HG03432 (cell line): ENCODE measurements around the gene GLYATL1.

Experiments used
- ATAC-seq: cut with Tn5 transposase; IDR thresholded peaks from one replicate; pipeline ENCODE4 v1.9.1; 2021; ENCODE audit warnings: mild to moderate bottlenecking, moderate library complexity; ENCODE audit not compliant: unreplicated experiment

GLYATL1 gene

GRCh38 chr11:58939277-58939676 lies at the start of gene GLYATL1:
TSS of gene GLYATL1 (plus strand) at chr11:58939488. CDS start at chr11:58947088, 7,600 bp downstream.
- no peak for ATAC-seq

GRCh38 chr11:58893899-58894298 lies 45.4 kb upstream of the GLYATL1 start:
- no peak for ATAC-seq

- no peak for ATAC-seq
Observed at GRCh38 chr11:58898106-58898505, 41.2 kb upstream of the GLYATL1 start.

GRCh38 chr11:58900479-58901420 lies 38.5 kb upstream of the GLYATL1 start:
- peak; percentile 74 for ATAC-seq

GRCh38 chr11:58902881-58903280 lies 36.4 kb upstream of the GLYATL1 start:
- ATAC-seq, result no peak

GRCh38 chr11:58905011-58905720 lies 34.1 kb upstream of the GLYATL1 start:
- no peak for ATAC-seq

GRCh38 chr11:58905721-58906547 lies 33.4 kb upstream of the GLYATL1 start:
- ATAC-seq, result no peak

GRCh38 chr11:58907780-58908179 lies 31.5 kb upstream of the GLYATL1 start:
- ATAC-seq, result peak; percentile 53

- ATAC-seq, result no peak
Observed at GRCh38 chr11:58912124-58912523, 27.2 kb upstream of the GLYATL1 start.

- no peak for ATAC-seq
Observed at GRCh38 chr11:58913685-58914084, 25.6 kb upstream of the GLYATL1 start.

- no peak for ATAC-seq
Observed at GRCh38 chr11:58914821-58915543, 24.3 kb upstream of the GLYATL1 start.

GRCh38 chr11:58916637-58917036 lies 22.7 kb upstream of the GLYATL1 start:
- ATAC-seq, result no peak

- ATAC-seq, result no peak
Observed at GRCh38 chr11:58917159-58917783, 22.0 kb upstream of the GLYATL1 start.

GRCh38 chr11:58919561-58919960 lies 19.7 kb upstream of the GLYATL1 start:
- ATAC-seq, result no peak

- ATAC-seq, result no peak
Observed at GRCh38 chr11:58919980-58920379, 19.3 kb upstream of the GLYATL1 start.

- ATAC-seq, result no peak
Observed at GRCh38 chr11:58921778-58922390, 17.4 kb upstream of the GLYATL1 start.

- no peak for ATAC-seq
Observed at GRCh38 chr11:58922479-58922878, 16.8 kb upstream of the GLYATL1 start.

- ATAC-seq, result peak; percentile 91
Observed at GRCh38 chr11:58923300-58923788, 15.9 kb upstream of the GLYATL1 start.

- ATAC-seq, result no peak
Observed at GRCh38 chr11:58924230-58924629, 15.1 kb upstream of the GLYATL1 start.
